ENCODE results near the gene LRMDA.

GRCh38 chr10:76176166-76176550 lies 744.7 kb downstream of the LRMDA start:
- no peak for TF ChIP-seq CHD1 (IDR thresholded peaks at IDR 0.05; ENCODE audit: low read depth, low read length)
- TF ChIP-seq POLR2A (IDR thresholded peaks at IDR 0.05; ENCODE audit: control extremely low read depth in 1 of 2, low read depth in 2 of 2, low read length in 2 of 2): no peak
- no peak for TF ChIP-seq SIN3A (conservative IDR thresholded peaks at IDR 0.05 in 1 of 2, IDR thresholded peaks at IDR 0.05 in 1 of 2; ENCODE audit: low read depth in 1 of 2, low read length in 2 of 2)
